DND-41 (cell line): Measurements from ENCODE around the gene SUN1.

Source experiments
- ATAC-seq: fragments of 200-7000 bp; cut with Tn5 transposase; 3 replicates; pipeline ENCODE4 v1.9.1; 2021; ENCODE audit warnings: low read depth; ENCODE audit not compliant: insufficient read depth
- DNase-seq: peaks from one replicate; pipeline ENCODE4 v3.0.0-alpha.2; 2020
- H2AFZ ChIP-seq: 2 replicates; pipeline ENCODE4 v1.6.0; 2012; ENCODE audit warnings: low read depth, low read length
- H3K27ac ChIP-seq: 2 replicates; pipeline ENCODE4 v1.5.1; 2012; ENCODE audit warnings: low read length, inconsistent platforms
- H3K27me3 ChIP-seq: fragments of 200-600 bp; sonication (generic); 2 replicates; pipeline ENCODE4 v1.6.0; 2012; ENCODE audit warnings: low read length, mild to moderate bottlenecking, inconsistent platforms; ENCODE audit not compliant: insufficient read depth, poor library complexity
- H3K36me3 ChIP-seq: 2 replicates; pipeline ENCODE4 v1.5.1; 2012; ENCODE audit warnings: low read length, inconsistent platforms; ENCODE audit not compliant: insufficient read depth
- H3K4me1 ChIP-seq: 2 replicates; pipeline ENCODE4 v1.5.1; 2012; ENCODE audit warnings: mild to moderate bottlenecking, low read length; ENCODE audit not compliant: insufficient read depth
- H3K4me2 ChIP-seq: 2 replicates; pipeline ENCODE4 v1.6.0; 2012; ENCODE audit warnings: mild to moderate bottlenecking, moderate library complexity, low read length, inconsistent platforms; ENCODE audit not compliant: insufficient read depth
- H3K4me3 ChIP-seq, 2 experiments: fragments of 200-600 bp in 1 of 2; shearing (Covaris generic) in 1 of 2; 2 replicates each; pipeline ENCODE4 v1.5.1; 2012 to 2016; ENCODE audit warnings: inconsistent platforms in 2 of 2, low read length in 2 of 2, mild to moderate bottlenecking in 2 of 2, low read depth in 1 of 2, moderate library complexity in 1 of 2
- H3K79me2 ChIP-seq: 2 replicates; pipeline ENCODE4 v1.6.0; 2012; ENCODE audit warnings: low read length, inconsistent platforms; ENCODE audit not compliant: insufficient read depth
- H3K9ac ChIP-seq: 2 replicates; pipeline ENCODE4 v1.6.0; 2012; ENCODE audit warnings: low read depth, mild to moderate bottlenecking, inconsistent platforms, low read length, moderate library complexity
- H3K9me3 ChIP-seq: 2 replicates; pipeline ENCODE4 v1.5.1; 2012; ENCODE audit warnings: low read length, moderate library complexity, mild to moderate bottlenecking, inconsistent platforms; ENCODE audit not compliant: insufficient read depth, severe bottlenecking
- H4K20me1 ChIP-seq: 2 replicates; pipeline ENCODE4 v1.6.0; 2012; ENCODE audit warnings: low read length; ENCODE audit not compliant: insufficient read depth
- CTCF ChIP-seq: IDR thresholded peaks from 2 replicates; pipeline ENCODE4 v1.5.1; 2012; ENCODE audit warnings: borderline replicate concordance, low read length, moderate library complexity, mild to moderate bottlenecking; ENCODE audit not compliant: poor library complexity, severe bottlenecking; ENCODE audit errors: extremely low read depth
- EZH2 ChIP-seq: IDR thresholded peaks from 3 replicates; pipeline ENCODE4 v1.6.1; 2012; ENCODE audit warnings: borderline replicate concordance, low read depth, mild to moderate bottlenecking, moderate library complexity, low read length, inconsistent platforms; ENCODE audit not compliant: severe bottlenecking

The SUN1 gene

GRCh38 chr7:849145-849544 lies 16.9 kb downstream of the SUN1 start:
- Histone ChIP-seq H3K9ac (no peak overlapping the region), H3K9me3 (no peaks in the 10 kb centered on the region), H3K79me2 (peaks cover 7% of the 10 kb centered on the region; the same call in 1 of the 2 replicates), H3K27me3 (no peaks in the 10 kb centered on the region), H3K4me1 (no peaks in the 10 kb centered on the region), H3K36me3 (peaks cover 77% of the 10 kb centered on the region), H3K4me2 (no peak overlapping the region), H3K27ac (no peak overlapping the region), H3K4me3 (no peak overlapping the region), H4K20me1 (no peaks in the 10 kb centered on the region), H2AFZ (no peak overlapping the region)
- TF ChIP-seq CTCF (no peak), EZH2 (no peak)
- ATAC-seq (no peak), DNase-seq (no peak)

GRCh38 chr7:849781-850180 lies 17.5 kb downstream of the SUN1 start:
- Histone ChIP-seq H3K27me3 (no peaks in the 10 kb centered on the region), H3K79me2 (peaks cover 7% of the 10 kb centered on the region; the same call in 1 of the 2 replicates), H3K27ac (no peak overlapping the region), H3K4me1 (no peaks in the 10 kb centered on the region), H3K36me3 (peaks cover 77% of the 10 kb centered on the region), H3K9me3 (no peaks in the 10 kb centered on the region), H2AFZ (no peak overlapping the region), H4K20me1 (no peaks in the 10 kb centered on the region), H3K4me3 (no peak overlapping the region), H3K4me2 (no peak overlapping the region), H3K9ac (no peak overlapping the region)
- ATAC-seq: no peak
- TF ChIP-seq CTCF (no peak), EZH2 (no peak)
- no peak for DNase-seq

- Histone ChIP-seq H3K9me3 (no peaks in the 10 kb centered on the region), H3K4me1 (no peaks in the 10 kb centered on the region), H3K27ac (no peak overlapping the region), H2AFZ (no peak overlapping the region), H3K4me2 (no peak overlapping the region), H3K79me2 (0 out of 2 replicates have a peak, but pooled peaks cover 2% of the 10 kb centered on the region), H3K4me3 (no peak overlapping the region), H3K36me3 (peaks cover 78% of the 10 kb centered on the region), H3K27me3 (no peaks in the 10 kb centered on the region), H3K9ac (no peak overlapping the region), H4K20me1 (no peaks in the 10 kb centered on the region)
- ATAC-seq: no peak
- no peak for TF ChIP-seq EZH2
- TF ChIP-seq CTCF: no peak
- no peak for DNase-seq
Measured at GRCh38 chr7:851204-851603, 18.9 kb downstream of the SUN1 start.
